ENCODE results near the gene COL1A1.

DNA sequence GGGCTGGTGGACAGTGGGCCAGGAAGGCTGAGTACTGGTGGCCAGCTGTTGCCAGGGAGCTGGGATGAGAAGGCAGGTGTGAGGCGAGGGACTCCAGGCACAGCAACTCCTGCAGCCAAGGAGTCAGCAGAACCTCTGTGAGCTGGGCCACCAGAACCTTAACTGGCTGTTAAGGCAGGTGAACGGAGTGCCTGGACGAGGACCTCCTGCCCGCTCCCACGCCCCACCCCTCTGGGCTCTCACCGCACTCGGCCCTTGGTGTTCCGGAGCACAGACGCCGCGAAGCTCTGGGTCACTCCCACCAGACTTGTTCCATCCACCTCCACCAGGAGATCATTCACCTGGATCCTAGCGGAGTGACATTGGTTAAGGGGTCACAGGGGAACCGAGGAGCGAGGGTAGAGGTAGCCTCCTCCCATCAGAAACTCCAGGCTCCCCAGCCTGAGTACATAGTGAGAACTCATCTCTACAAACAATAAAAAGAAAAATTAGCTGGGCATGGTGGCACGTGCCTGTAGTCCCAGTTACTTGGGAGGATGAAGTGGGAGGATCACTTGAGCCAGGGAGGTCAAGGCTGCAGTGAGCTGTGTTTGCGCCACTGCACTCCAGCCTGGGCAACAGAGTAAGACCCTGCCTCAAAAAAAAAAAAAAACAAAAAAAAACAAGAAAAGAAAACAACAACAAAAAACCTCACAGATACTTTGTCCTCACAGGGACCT is 60.2 kb downstream of the COL1A1 start:
- TF ChIP-seq POLR2A (IDR thresholded peaks at IDR 0.05; ENCODE audit: low read length) (no peak), GATA1 (IDR thresholded peaks at IDR 0.05; ENCODE audit: low read depth, low read length) (no peak)

All from erythroblast (primary cell).